GM21390 (cell line): ENCODE measurements around the gene KNSTRN.

Experiments
- ATAC-seq: cut with Tn5 transposase; IDR thresholded peaks from one replicate; pipeline ENCODE4 v1.9.1; 2021; ENCODE audit not compliant: unreplicated experiment

KNSTRN gene

GRCh38 chr15:40382580-40383456 is at the start of gene KNSTRN:
TSS of gene KNSTRN (plus strand) at chr15:40382721. CDS start at chr15:40382836, 115 bp downstream.
- ATAC-seq = peak; percentile 95

- ATAC-seq = no peak
Observed at GRCh38 chr15:40333922-40334492, 48.5 kb upstream of the KNSTRN start.

- ATAC-seq = no peak
Observed at GRCh38 chr15:40334541-40334940, 48.0 kb upstream of the KNSTRN start.

- no peak for ATAC-seq
Observed at GRCh38 chr15:40334941-40335795, 47.4 kb upstream of the KNSTRN start.

- no peak for ATAC-seq
Observed at GRCh38 chr15:40335938-40336743, 46.4 kb upstream of the KNSTRN start.

GRCh38 chr15:40336744-40337122 is 45.8 kb upstream of the KNSTRN start:
- no peak for ATAC-seq

GRCh38 chr15:40337597-40337996 is 44.9 kb upstream of the KNSTRN start:
- ATAC-seq = no peak

- ATAC-seq = no peak
Observed at GRCh38 chr15:40338041-40338657, 44.4 kb upstream of the KNSTRN start.

- ATAC-seq = no peak
Observed at GRCh38 chr15:40338921-40339620, 43.5 kb upstream of the KNSTRN start.

- no peak for ATAC-seq
Observed at GRCh38 chr15:40339621-40339945, 42.9 kb upstream of the KNSTRN start.

- no peak for ATAC-seq
Observed at GRCh38 chr15:40340038-40340739, 42.3 kb upstream of the KNSTRN start.

- no peak for ATAC-seq
Observed at GRCh38 chr15:40340740-40341400, 41.7 kb upstream of the KNSTRN start, which contains the start of gene CCDC9B. TSS of gene CCDC9B (minus strand) at chr15:40340939. CDS start at chr15:40340819, 120 bp downstream.

- ATAC-seq = no peak
Observed at GRCh38 chr15:40342416-40343320, 39.9 kb upstream of the KNSTRN start.

GRCh38 chr15:40343512-40343911 is 39.0 kb upstream of the KNSTRN start:
- no peak for ATAC-seq

GRCh38 chr15:40344217-40344616 is 38.3 kb upstream of the KNSTRN start:
- no peak for ATAC-seq

- ATAC-seq = peak; percentile 69
Observed at GRCh38 chr15:40344631-40345120, 37.8 kb upstream of the KNSTRN start.

- ATAC-seq = no peak
Observed at GRCh38 chr15:40345225-40345866, 37.2 kb upstream of the KNSTRN start.
